ENCODE measurements around the gene GNA14.

DNA sequence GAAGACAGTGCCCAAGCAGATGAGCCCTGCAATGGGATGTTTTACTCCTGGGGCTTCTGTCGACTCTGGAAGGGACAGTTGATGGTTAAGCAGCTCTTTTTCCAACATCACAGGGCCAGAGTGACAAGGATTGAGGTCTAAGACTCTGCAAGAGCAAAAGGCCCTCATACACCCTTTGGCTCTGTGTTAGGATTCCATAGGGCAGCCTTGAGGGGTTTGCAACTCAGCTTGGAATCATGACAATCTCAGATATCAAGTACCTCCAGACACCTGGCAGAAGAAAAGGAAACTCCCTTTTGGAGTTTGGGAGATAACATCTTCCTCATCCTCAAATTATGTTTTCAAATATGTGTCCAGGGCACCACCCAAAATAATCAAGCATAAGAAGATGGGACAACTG lies 205.7 kb downstream of the GNA14 start:
- TF ChIP-seq, protein P1, sequence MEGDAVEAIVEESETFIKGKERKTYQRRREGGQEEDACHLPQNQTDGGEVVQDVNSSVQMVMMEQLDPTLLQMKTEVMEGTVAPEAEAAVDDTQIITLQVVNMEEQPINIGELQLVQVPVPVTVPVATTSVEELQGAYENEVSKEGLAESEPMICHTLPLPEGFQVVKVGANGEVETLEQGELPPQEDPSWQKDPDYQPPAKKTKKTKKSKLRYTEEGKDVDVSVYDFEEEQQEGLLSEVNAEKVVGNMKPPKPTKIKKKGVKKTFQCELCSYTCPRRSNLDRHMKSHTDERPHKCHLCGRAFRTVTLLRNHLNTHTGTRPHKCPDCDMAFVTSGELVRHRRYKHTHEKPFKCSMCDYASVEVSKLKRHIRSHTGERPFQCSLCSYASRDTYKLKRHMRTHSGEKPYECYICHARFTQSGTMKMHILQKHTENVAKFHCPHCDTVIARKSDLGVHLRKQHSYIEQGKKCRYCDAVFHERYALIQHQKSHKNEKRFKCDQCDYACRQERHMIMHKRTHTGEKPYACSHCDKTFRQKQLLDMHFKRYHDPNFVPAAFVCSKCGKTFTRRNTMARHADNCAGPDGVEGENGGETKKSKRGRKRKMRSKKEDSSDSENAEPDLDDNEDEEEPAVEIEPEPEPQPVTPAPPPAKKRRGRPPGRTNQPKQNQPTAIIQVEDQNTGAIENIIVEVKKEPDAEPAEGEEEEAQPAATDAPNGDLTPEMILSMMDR (conservative IDR thresholded peaks at IDR 0.05; ENCODE audit: low read length) = no peak
- no peak for TF ChIP-seq EZH2phosphoT487 (IDR thresholded peaks at IDR 0.05; ENCODE audit: borderline replicate concordance, low read depth, low read length)

All from OCI-LY7 (cell line).